ENCODE results near the gene TAS2R60. TPM values are rescaled to one million over a fixed set of nuclear protein-coding genes. Genes with fewer than 3 reads are reported as not detected.

The TAS2R60 gene
- total RNA-seq, 4 donors from 2014 or later: 0.34 TPM; not detected in 3

GRCh38 chr7:143439866-143440265 lies 3.4 kb upstream of the TAS2R60 start:
- DNase-seq (ENCODE audit: extremely low spot score): no peak
- no peaks in the 10 kb centered on the region for H3K27me3 ChIP-seq
- H3K27ac ChIP-seq (replicated peaks in 1 of 4): no peak overlapping the region
- no peaks in the 10 kb centered on the region for H3K4me1 ChIP-seq
- no peaks in the 10 kb centered on the region for H3K36me3 ChIP-seq
- H3K9me3 ChIP-seq: no peaks in the 10 kb centered on the region
- TF ChIP-seq EP300 (IDR thresholded peaks at IDR 0.05): no peak
- no peak for TF ChIP-seq POLR2AphosphoS5 (IDR thresholded peaks at IDR 0.05)
- no peak for TF ChIP-seq CTCF (IDR thresholded peaks at IDR 0.05)
- no peak for TF ChIP-seq POLR2A (IDR thresholded peaks at IDR 0.05; ENCODE audit: low read depth)
- 94% methylated on average over 2 of the region's 2 CpGs for WGBS
- intact Hi-C loops (cut with DNase I): no loop called here
- H3K4me3 ChIP-seq: no peak overlapping the region

GRCh38 chr7:143444063-143444782 lies 970 bp downstream of the TAS2R60 start:
- intact Hi-C loops (cut with DNase I): no loop called here
- 96% methylated on average over 6 of the region's 6 CpGs for WGBS

GRCh38 chr7:143444785-143445184 lies 1.5 kb downstream of the TAS2R60 start:
- no peak overlapping the region for H3K27ac ChIP-seq (replicated peaks in 1 of 4)
- H3K4me3 ChIP-seq: no peak overlapping the region
- H3K36me3 ChIP-seq: no peaks in the 10 kb centered on the region
- TF ChIP-seq CTCF (IDR thresholded peaks at IDR 0.05): no peak
- TF ChIP-seq POLR2AphosphoS5 (IDR thresholded peaks at IDR 0.05): no peak
- TF ChIP-seq EP300 (IDR thresholded peaks at IDR 0.05): no peak
- no peak for TF ChIP-seq POLR2A (IDR thresholded peaks at IDR 0.05; ENCODE audit: low read depth)
- H3K4me1 ChIP-seq: no peaks in the 10 kb centered on the region
- peak; percentile 37 for DNase-seq (ENCODE audit: extremely low spot score)
- H3K27me3 ChIP-seq: no peaks in the 10 kb centered on the region
- WGBS: 100% methylated on average over 1 of the region's 1 CpG
- no peaks in the 10 kb centered on the region for H3K9me3 ChIP-seq
- intact Hi-C loops (cut with DNase I): no loop called here

More at GRCh38 chr7:143444063-143444782, 970 bp downstream of the TAS2R60 start:
- Histone ChIP-seq H3K4me1 (no peaks in the 10 kb centered on the region), H3K9me3 (no peaks in the 10 kb centered on the region), H3K27me3 (no peaks in the 10 kb centered on the region), H3K36me3 (no peaks in the 10 kb centered on the region), H3K27ac (replicated peaks in 1 of 4) (no peak overlapping the region), H3K4me3 (no peak overlapping the region)
- TF ChIP-seq EP300 (IDR thresholded peaks at IDR 0.05) (no peak), POLR2A (IDR thresholded peaks at IDR 0.05; ENCODE audit: low read depth) (no peak), POLR2AphosphoS5 (IDR thresholded peaks at IDR 0.05) (no peak), CTCF (IDR thresholded peaks at IDR 0.05) (no peak)
- DNase-seq (ENCODE audit: extremely low spot score): peak; percentile 53

GRCh38 chr7:143447466-143447865 lies 4.2 kb downstream of the TAS2R60 start:
- Histone ChIP-seq H3K4me1 (no peaks in the 10 kb centered on the region), H3K9me3 (no peaks in the 10 kb centered on the region), H3K4me3 (no peak overlapping the region), H3K36me3 (no peaks in the 10 kb centered on the region), H3K27me3 (no peaks in the 10 kb centered on the region), H3K27ac (replicated peaks in 1 of 4) (no peak overlapping the region)
- no peak for TF ChIP-seq EP300 (IDR thresholded peaks at IDR 0.05)
- TF ChIP-seq POLR2AphosphoS5 (IDR thresholded peaks at IDR 0.05): no peak
- TF ChIP-seq POLR2A (IDR thresholded peaks at IDR 0.05; ENCODE audit: low read depth): no peak
- TF ChIP-seq CTCF (IDR thresholded peaks at IDR 0.05): no peak
- DNase-seq (ENCODE audit: extremely low spot score): no peak
- WGBS: 76% methylated on average over 3 of the region's 3 CpGs
- intact Hi-C loops (cut with DNase I): no loop called here

- H3K27ac ChIP-seq (replicated peaks in 1 of 4): no peak overlapping the region
- no peaks in the 10 kb centered on the region for H3K27me3 ChIP-seq
- no peak for TF ChIP-seq CTCF (IDR thresholded peaks at IDR 0.05)
- no peak for TF ChIP-seq POLR2A (IDR thresholded peaks at IDR 0.05; ENCODE audit: low read depth)
- no peak for TF ChIP-seq POLR2AphosphoS5 (IDR thresholded peaks at IDR 0.05)
- no peak for TF ChIP-seq EP300 (IDR thresholded peaks at IDR 0.05)
- H3K9me3 ChIP-seq: no peaks in the 10 kb centered on the region
- intact Hi-C loops (cut with DNase I): no loop called here
- DNase-seq (ENCODE audit: extremely low spot score): no peak
- H3K4me1 ChIP-seq: no peaks in the 10 kb centered on the region
- H3K36me3 ChIP-seq: no peaks in the 10 kb centered on the region
- H3K4me3 ChIP-seq: no peak overlapping the region
- WGBS: 92% methylated on average over 5 of the region's 5 CpGs
Observed at GRCh38 chr7:143448429-143448828, 5.2 kb downstream of the TAS2R60 start.

All from esophagus muscularis mucosa (tissue), 4 donors.